SK-N-SH treated with all-trans-retinoic acid at 6 μM for 48 hours (cell line): ENCODE data around the gene ESYT2.

ENCODE experiments used
- ATAC-seq: fragments of 200-7000 bp; cut with Tn5 transposase; 3 replicates; pipeline ENCODE4 v1.9.1; 2020; ENCODE audit warnings: mild to moderate bottlenecking, moderate library complexity
- ARNTL ChIP-seq: fragments of 450-650 bp; formaldehyde crosslinking; IDR thresholded peaks from 2 replicates; pipeline ENCODE4 v1.5.0; 2020; ENCODE audit warnings: low read depth, mild to moderate bottlenecking, moderate library complexity, borderline replicate concordance
- BACH2 ChIP-seq: fragments of 250-450 bp; sonication (Bioruptor Pico); IDR thresholded peaks from 2 replicates; pipeline ENCODE4 v1.9.0; 2021; ENCODE audit warnings: mild to moderate bottlenecking, borderline replicate concordance
- CSDC2 ChIP-seq: fragments of 250-450 bp; sonication (Bioruptor Pico); IDR thresholded peaks from 2 replicates; pipeline ENCODE4 v1.5.0; 2020; ENCODE audit warnings: mild to moderate bottlenecking, moderate library complexity
- OSR1 ChIP-seq: fragments of 250-450 bp; sonication (Bioruptor Pico); IDR thresholded peaks from 2 replicates; pipeline ENCODE4 v1.8.0; 2022; ENCODE audit warnings: moderate library complexity, mild to moderate bottlenecking, inconsistent platforms
- RARB ChIP-seq: fragments of 250-450 bp; sonication (Bioruptor Pico); IDR thresholded peaks from 2 replicates; pipeline ENCODE4 v1.8.0; 2021; ENCODE audit warnings: mild to moderate bottlenecking, moderate library complexity
- SNAI2 ChIP-seq: fragments of 250-450 bp; sonication (Bioruptor Pico); IDR thresholded peaks from 2 replicates; pipeline ENCODE4 v1.5.0; 2020; ENCODE audit warnings: mild to moderate bottlenecking, moderate library complexity
- TCF4 ChIP-seq: fragments of 250-450 bp; sonication (Bioruptor Pico); IDR thresholded peaks from 2 replicates; pipeline ENCODE4 v1.8.0; 2021; ENCODE audit warnings: mild to moderate bottlenecking, moderate library complexity, borderline replicate concordance
- ZC3H10 ChIP-seq: fragments of 250-450 bp; sonication (Bioruptor Pico); IDR thresholded peaks from 2 replicates; pipeline ENCODE4 v1.5.1; 2021; ENCODE audit warnings: mild to moderate bottlenecking, moderate library complexity
- ZFP3 ChIP-seq: fragments of 250-450 bp; sonication (Bioruptor Pico); IDR thresholded peaks from 2 replicates; pipeline ENCODE4 v1.5.0; 2020; ENCODE audit warnings: mild to moderate bottlenecking, moderate library complexity
- ZFP30 ChIP-seq: fragments of 450-650 bp; formaldehyde crosslinking; IDR thresholded peaks from 2 replicates; pipeline ENCODE4 v1.5.0; 2022; ENCODE audit warnings: mild to moderate bottlenecking, moderate library complexity
- ZNF565 ChIP-seq: fragments of 450-650 bp; formaldehyde crosslinking; conservative IDR thresholded peaks from 2 replicates; pipeline ENCODE4 v1.5.0; 2020; ENCODE audit warnings: low read depth, mild to moderate bottlenecking, moderate library complexity
- ZNF70 ChIP-seq: fragments of 450-650 bp; formaldehyde crosslinking; IDR thresholded peaks from 2 replicates; pipeline ENCODE4 v1.5.0; 2020; ENCODE audit warnings: mild to moderate bottlenecking, moderate library complexity
- TF ChIP-seq, protein P1 (sequence below): fragments of 250-450 bp; sonication (Bioruptor Pico); IDR thresholded peaks from 2 replicates; pipeline ENCODE4 v1.8.0; 2020; ENCODE audit warnings: mild to moderate bottlenecking, moderate library complexity, borderline replicate concordance
- TF ChIP-seq, protein P2 (sequence below): fragments of 250-450 bp; sonication (Bioruptor Pico); IDR thresholded peaks from 2 replicates; pipeline ENCODE4 v1.5.1; 2020; ENCODE audit warnings: low read depth, mild to moderate bottlenecking, moderate library complexity
- TF ChIP-seq, protein P3 (sequence below): fragments of 250-450 bp; sonication (Bioruptor Pico); IDR thresholded peaks from 2 replicates; pipeline ENCODE4 v1.5.0; 2020; ENCODE audit warnings: mild to moderate bottlenecking, moderate library complexity
- TF ChIP-seq, protein P4 (sequence below): fragments of 250-450 bp; sonication (Bioruptor Pico); IDR thresholded peaks from 2 replicates; pipeline ENCODE4 v1.8.0; 2021; ENCODE audit warnings: low read depth, mild to moderate bottlenecking, moderate library complexity, borderline replicate concordance

The ESYT2 gene

DNA sequence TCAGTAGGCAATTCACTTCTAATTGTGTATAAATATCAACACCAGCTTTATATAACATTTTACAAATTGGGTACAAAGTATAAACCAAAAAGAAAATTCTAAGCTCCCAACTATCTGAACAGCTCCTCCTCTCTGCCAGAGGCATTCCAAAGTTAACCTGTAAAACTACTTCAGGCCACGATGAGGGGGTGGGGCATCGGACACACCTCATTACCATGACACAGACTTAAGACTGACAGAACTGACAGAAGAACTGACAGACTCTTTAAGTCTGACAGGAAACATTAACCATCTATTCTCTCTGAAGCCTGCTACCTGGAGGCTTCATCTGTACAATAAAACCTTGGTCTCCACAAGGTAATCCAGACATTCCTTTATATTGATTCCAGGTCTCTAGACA, 12.3 kb downstream of the ESYT2 start:
- no peak for TF ChIP-seq CSDC2 (CRISPR knock-in tag)
- TF ChIP-seq, protein P1, sequence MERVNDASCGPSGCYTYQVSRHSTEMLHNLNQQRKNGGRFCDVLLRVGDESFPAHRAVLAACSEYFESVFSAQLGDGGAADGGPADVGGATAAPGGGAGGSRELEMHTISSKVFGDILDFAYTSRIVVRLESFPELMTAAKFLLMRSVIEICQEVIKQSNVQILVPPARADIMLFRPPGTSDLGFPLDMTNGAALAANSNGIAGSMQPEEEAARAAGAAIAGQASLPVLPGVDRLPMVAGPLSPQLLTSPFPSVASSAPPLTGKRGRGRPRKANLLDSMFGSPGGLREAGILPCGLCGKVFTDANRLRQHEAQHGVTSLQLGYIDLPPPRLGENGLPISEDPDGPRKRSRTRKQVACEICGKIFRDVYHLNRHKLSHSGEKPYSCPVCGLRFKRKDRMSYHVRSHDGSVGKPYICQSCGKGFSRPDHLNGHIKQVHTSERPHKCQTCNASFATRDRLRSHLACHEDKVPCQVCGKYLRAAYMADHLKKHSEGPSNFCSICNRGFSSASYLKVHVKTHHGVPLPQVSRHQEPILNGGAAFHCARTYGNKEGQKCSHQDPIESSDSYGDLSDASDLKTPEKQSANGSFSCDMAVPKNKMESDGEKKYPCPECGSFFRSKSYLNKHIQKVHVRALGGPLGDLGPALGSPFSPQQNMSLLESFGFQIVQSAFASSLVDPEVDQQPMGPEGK (CRISPR knock-in tag), result no peak
- TF ChIP-seq SNAI2, result no peak
- TF ChIP-seq, protein P2, sequence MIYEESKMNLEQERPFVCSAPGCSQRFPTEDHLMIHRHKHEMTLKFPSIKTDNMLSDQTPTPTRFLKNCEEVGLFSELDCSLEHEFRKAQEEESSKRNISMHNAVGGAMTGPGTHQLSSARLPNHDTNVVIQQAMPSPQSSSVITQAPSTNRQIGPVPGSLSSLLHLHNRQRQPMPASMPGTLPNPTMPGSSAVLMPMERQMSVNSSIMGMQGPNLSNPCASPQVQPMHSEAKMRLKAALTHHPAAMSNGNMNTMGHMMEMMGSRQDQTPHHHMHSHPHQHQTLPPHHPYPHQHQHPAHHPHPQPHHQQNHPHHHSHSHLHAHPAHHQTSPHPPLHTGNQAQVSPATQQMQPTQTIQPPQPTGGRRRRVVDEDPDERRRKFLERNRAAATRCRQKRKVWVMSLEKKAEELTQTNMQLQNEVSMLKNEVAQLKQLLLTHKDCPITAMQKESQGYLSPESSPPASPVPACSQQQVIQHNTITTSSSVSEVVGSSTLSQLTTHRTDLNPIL, result no peak
- TF ChIP-seq RARB (CRISPR knock-in tag), result no peak
- no peak for ATAC-seq

DNA sequence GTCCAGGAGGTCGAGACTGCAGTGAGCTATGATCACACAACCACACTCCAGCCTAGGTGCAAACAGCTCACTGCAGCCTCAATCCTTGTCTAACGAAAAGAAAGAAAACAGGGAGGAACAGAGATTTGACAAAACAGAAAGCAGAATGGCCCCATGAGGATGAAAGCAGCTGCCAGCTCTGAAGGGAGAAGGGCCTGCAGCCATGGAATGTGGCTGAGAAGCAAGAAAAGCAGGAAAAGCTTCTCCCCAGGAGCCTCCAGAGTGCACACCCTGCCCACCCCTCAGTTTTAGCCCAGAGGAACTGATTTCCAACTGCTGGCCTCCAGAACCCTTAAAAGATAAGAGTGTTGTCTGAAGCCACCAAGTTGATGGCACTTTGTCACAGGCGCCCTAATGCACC, 13.0 kb downstream of the ESYT2 start:
- no peak for ATAC-seq
- TF ChIP-seq TCF4 (CRISPR knock-in tag) (no peak), SNAI2 (no peak), ZNF565 (CRISPR knock-in tag) (no peak), RARB (CRISPR knock-in tag) (no peak), ZFP30 (CRISPR knock-in tag) (no peak)

DNA sequence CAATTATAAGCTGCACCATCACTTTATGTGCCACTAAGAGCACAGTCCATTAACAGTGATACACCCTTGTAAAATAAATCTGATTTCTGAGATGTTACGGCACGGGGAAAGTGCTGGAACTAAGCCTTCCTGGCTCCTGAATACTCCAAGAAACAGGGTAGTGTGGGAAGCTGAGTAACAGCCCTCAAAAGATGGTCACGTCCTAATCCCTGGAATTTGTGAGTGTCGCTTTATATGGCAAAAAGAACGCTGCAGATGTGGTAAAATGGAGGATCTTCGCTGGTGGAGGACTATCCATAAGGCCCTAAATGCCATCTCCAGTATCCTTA, 13.5 kb downstream of the ESYT2 start:
- ATAC-seq, result no peak
- TF ChIP-seq, protein P3, sequence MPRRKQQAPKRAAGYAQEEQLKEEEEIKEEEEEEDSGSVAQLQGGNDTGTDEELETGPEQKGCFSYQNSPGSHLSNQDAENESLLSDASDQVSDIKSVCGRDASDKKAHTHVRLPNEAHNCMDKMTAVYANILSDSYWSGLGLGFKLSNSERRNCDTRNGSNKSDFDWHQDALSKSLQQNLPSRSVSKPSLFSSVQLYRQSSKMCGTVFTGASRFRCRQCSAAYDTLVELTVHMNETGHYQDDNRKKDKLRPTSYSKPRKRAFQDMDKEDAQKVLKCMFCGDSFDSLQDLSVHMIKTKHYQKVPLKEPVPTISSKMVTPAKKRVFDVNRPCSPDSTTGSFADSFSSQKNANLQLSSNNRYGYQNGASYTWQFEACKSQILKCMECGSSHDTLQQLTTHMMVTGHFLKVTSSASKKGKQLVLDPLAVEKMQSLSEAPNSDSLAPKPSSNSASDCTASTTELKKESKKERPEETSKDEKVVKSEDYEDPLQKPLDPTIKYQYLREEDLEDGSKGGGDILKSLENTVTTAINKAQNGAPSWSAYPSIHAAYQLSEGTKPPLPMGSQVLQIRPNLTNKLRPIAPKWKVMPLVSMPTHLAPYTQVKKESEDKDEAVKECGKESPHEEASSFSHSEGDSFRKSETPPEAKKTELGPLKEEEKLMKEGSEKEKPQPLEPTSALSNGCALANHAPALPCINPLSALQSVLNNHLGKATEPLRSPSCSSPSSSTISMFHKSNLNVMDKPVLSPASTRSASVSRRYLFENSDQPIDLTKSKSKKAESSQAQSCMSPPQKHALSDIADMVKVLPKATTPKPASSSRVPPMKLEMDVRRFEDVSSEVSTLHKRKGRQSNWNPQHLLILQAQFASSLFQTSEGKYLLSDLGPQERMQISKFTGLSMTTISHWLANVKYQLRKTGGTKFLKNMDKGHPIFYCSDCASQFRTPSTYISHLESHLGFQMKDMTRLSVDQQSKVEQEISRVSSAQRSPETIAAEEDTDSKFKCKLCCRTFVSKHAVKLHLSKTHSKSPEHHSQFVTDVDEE (CRISPR knock-in tag), result no peak
- TF ChIP-seq ZNF565 (CRISPR knock-in tag) (no peak), BACH2 (no peak), ZC3H10 (CRISPR knock-in tag) (no peak), RARB (CRISPR knock-in tag) (no peak), OSR1 (CRISPR knock-in tag) (no peak)
- TF ChIP-seq, protein P4, sequence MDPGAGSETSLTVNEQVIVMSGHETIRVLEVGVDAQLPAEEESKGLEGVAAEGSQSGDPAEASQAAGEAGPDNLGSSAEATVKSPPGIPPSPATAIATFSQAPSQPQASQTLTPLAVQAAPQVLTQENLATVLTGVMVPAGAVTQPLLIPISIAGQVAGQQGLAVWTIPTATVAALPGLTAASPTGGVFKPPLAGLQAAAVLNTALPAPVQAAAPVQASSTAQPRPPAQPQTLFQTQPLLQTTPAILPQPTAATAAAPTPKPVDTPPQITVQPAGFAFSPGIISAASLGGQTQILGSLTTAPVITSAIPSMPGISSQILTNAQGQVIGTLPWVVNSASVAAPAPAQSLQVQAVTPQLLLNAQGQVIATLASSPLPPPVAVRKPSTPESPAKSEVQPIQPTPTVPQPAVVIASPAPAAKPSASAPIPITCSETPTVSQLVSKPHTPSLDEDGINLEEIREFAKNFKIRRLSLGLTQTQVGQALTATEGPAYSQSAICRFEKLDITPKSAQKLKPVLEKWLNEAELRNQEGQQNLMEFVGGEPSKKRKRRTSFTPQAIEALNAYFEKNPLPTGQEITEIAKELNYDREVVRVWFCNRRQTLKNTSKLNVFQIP, result no peak

DNA sequence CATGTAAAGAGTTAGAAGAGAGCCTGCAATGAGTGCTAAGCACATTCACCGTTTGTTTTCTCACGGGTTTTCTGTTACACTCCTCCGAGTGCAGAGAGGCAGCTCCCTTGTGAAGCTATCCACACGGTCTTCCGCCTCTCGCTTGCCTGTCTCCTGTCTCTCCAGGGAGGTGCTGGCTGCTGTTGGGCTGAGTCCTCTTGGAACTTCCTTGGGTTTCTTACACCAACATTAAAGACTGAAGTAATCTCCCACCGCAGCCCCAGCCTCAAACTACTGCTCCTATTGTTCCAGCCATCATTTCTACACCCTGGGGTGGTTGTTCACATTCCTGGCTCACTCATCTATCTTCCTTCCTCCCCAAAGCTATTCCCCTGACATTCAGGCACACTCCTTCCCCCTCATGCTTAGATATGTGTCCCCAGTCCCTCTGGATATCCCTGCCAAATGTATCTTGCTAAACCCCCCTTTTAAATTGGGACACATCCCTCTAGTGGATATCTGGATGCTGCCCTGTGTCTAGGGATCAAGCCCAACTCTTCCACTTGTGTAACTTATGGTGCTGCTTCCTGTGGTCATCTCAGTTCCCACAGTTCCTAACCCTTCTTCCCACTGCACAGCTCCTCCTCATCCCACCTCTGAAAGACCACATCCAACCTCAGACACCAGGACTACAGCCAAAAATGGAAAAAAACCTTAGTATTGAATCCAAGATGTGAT, 14.1 kb downstream of the ESYT2 start:
- TF ChIP-seq CSDC2 (CRISPR knock-in tag) (no peak), ZC3H10 (CRISPR knock-in tag) (no peak), ZNF70 (CRISPR knock-in tag) (no peak), OSR1 (CRISPR knock-in tag) (no peak), RARB (CRISPR knock-in tag) (no peak)
- TF ChIP-seq, protein P2, result no peak
- TF ChIP-seq, all 23 proteins: peak for 0
- ATAC-seq, result no peak

DNA sequence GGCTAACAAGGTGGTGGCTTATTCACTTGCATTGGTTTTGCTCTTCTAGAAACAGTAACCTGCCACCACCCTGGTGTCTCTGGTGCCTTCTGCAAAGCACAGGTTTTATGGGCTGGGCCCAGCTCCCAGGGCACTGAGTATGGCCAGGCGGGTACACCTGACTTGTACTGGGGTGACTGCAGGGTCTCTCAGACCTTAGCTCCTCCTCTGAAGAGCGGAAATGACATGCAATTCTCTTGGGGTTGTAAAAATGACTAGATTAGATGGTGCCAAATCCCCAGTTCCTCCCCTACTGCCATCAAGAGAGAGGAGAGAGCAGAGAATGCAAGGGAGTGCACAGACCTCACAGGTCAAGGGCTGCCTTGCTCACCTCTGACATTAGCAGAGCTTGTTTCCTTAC, 14.7 kb downstream of the ESYT2 start:
- no peak for ATAC-seq
- TF ChIP-seq BACH2 (no peak), OSR1 (CRISPR knock-in tag) (no peak), RARB (CRISPR knock-in tag) (no peak), ZNF70 (CRISPR knock-in tag) (no peak), CSDC2 (CRISPR knock-in tag) (no peak), ZFP3 (CRISPR knock-in tag) (no peak), ARNTL (CRISPR knock-in tag) (no peak)
- TF ChIP-seq, protein P2, result no peak
- TF ChIP-seq, protein P1 (CRISPR knock-in tag), result no peak
- TF ChIP-seq, protein P3 (CRISPR knock-in tag), result no peak
